HUES6 (cell line): ENCODE results near the gene BICD1.
"Not testable (repeated sequence)": the region's sequence is repeated elsewhere in the genome, so short reads cannot be mapped to it uniquely, and the experiment has no call there.

Source experiments
- H3K27ac ChIP-seq: 2 replicates; pipeline ENCODE4 v1.7.0; 2013; ENCODE audit warnings: low read depth, mild to moderate bottlenecking, low read length, inconsistent platforms
- H3K27me3 ChIP-seq: 2 replicates; pipeline ENCODE4 v1.6.1; 2013; ENCODE audit warnings: low read length; ENCODE audit not compliant: control insufficient read depth, insufficient read depth
- H3K36me3 ChIP-seq: 2 replicates; pipeline ENCODE4 v1.6.1; 2013; ENCODE audit warnings: low read length; ENCODE audit not compliant: control insufficient read depth, insufficient read depth
- H3K4me1 ChIP-seq: 2 replicates; pipeline ENCODE4 v1.6.1; 2013; ENCODE audit warnings: low read length; ENCODE audit not compliant: control insufficient read depth, insufficient read depth
- H3K4me3 ChIP-seq: 2 replicates; pipeline ENCODE4 v1.5.1; 2013; ENCODE audit warnings: low read depth, low read length
- H3K9ac ChIP-seq: one replicate; pipeline ENCODE4 v1.6.1; 2013; ENCODE audit warnings: mild to moderate bottlenecking, low read length
- H3K9me3 ChIP-seq: 2 replicates; pipeline ENCODE4 v1.6.1; 2013; ENCODE audit warnings: low read depth, low read length; ENCODE audit not compliant: control insufficient read depth, insufficient read depth

The BICD1 gene

GRCh38 chr12:32214723-32215122, 108.1 kb downstream of the BICD1 start:
- H3K36me3 ChIP-seq, result peaks cover 37% of the 10 kb centered on the region
- no peak overlapping the region for H3K4me3 ChIP-seq
- no peak overlapping the region for H3K9ac ChIP-seq
- H3K4me1 ChIP-seq, result peaks cover 17% of the 10 kb centered on the region
- no peak overlapping the region for H3K27ac ChIP-seq
- no peaks in the 10 kb centered on the region for H3K9me3 ChIP-seq
- H3K27me3 ChIP-seq, result no peaks in the 10 kb centered on the region

GRCh38 chr12:32217354-32218310, 111.0 kb downstream of the BICD1 start:
- Histone ChIP-seq H3K4me3 (no peak overlapping the region), H3K36me3 (peaks cover 41% of the 10 kb centered on the region), H3K4me1 (no peaks in the 10 kb centered on the region), H3K27me3 (no peaks in the 10 kb centered on the region), H3K9ac (no peak overlapping the region), H3K27ac (no peak overlapping the region), H3K9me3 (no peaks in the 10 kb centered on the region)

DNA sequence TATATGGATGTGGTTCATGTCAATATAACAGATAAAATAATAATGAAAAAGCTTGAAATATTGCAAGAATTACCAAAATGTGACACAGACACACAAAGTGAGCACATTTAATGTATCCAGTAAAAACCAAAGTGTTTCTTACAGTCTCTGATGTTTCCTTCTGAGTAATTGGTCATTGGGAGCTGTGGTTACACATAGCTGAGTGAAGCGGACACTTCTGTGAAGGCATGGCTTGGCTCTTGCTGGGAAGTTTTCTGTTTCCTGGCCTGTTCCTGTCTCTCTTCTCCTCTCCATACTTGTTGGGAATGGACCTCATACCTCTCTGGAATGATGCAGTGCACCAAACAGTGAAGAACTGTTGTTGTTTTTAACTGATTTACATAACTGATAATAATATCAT, 117.3 kb downstream of the BICD1 start:
- no peaks in the 10 kb centered on the region for H3K27me3 ChIP-seq
- H3K36me3 ChIP-seq, result peaks cover 43% of the 10 kb centered on the region
- no peak overlapping the region for H3K4me3 ChIP-seq
- H3K4me1 ChIP-seq, result no peaks in the 10 kb centered on the region
- H3K9ac ChIP-seq, result no peak overlapping the region
- no peak overlapping the region for H3K27ac ChIP-seq
- H3K9me3 ChIP-seq, result no peaks in the 10 kb centered on the region

- H3K9ac ChIP-seq, result no peak overlapping the region
- H3K36me3 ChIP-seq, result peaks cover 37% of the 10 kb centered on the region
Measured at GRCh38 chr12:32226768-32227167, 120.1 kb downstream of the BICD1 start.

DNA sequence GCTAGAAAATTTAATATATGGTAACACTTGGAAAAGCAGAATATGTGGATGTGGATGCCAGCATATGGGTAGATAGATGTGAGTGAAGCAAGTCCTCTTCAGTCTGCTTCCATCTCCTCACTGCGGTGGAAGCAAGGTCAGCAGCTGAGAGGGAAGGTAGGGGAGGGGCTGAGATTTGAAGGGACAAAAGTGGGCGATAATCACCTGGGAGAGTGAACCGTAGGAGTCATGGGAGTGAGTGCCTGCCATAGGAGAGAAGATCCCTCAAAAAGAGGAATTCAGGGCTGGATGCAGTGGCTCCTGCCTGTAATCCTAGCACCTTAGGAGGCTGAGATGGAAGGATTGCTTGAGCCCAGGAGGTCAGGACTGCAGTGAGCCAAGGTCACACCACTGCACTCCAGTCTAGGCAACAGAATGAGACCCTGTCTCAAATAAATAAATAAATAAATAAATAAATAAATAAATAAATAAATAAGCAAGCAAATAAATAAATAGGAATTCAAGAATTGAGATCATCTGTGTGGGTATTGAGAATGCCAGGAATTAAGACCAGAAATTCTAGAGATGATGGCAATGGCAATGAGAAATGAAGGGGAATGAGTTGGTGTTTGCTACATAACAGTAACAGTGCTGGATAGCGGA, 123.4 kb downstream of the BICD1 start:
- H3K36me3 ChIP-seq, result peaks cover 16% of the 10 kb centered on the region
- H3K27ac ChIP-seq, result no peak overlapping the region
- H3K9me3 ChIP-seq, result no peaks in the 10 kb centered on the region
- peaks cover 5% of the 10 kb centered on the region; the same call in 1 of the 2 replicates for H3K4me1 ChIP-seq
- no peaks in the 10 kb centered on the region for H3K27me3 ChIP-seq
- no peak overlapping the region for H3K4me3 ChIP-seq
- no peak overlapping the region for H3K9ac ChIP-seq

More at GRCh38 chr12:32226768-32227167, 120.1 kb downstream of the BICD1 start:
- H3K4me3 ChIP-seq, result no peak overlapping the region
- H3K9me3 ChIP-seq, result no peaks in the 10 kb centered on the region
- H3K4me1 ChIP-seq, result peaks cover 5% of the 10 kb centered on the region; the same call in 1 of the 2 replicates
- no peaks in the 10 kb centered on the region for H3K27me3 ChIP-seq
- no peak overlapping the region for H3K27ac ChIP-seq

GRCh38 chr12:32230613-32230993, 124.0 kb downstream of the BICD1 start:
- Histone ChIP-seq H3K9me3 (no peaks in the 10 kb centered on the region), H3K4me3 (no peak overlapping the region), H3K4me1 (peaks cover 5% of the 10 kb centered on the region; the same call in 1 of the 2 replicates), H3K9ac (no peak overlapping the region), H3K27me3 (no peaks in the 10 kb centered on the region), H3K27ac (no peak overlapping the region), H3K36me3 (peaks cover 14% of the 10 kb centered on the region)

DNA sequence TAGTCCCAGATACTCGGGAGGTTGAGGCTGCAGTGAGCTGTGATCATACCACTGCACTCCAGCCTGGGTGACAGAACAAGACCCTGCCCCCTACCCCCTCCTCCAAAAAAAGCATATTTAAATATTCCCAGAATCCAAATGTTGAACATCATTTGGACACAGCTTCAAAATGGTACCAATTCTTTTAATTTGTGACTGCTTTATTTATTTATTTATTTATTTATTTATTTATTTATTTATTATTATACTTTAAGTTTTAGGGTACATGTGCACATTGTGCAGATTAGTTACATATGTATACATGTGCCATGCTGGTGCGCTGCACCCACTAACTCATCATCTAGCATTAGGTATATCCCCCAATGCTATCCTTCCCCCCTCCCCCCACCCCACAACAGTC, 124.7 kb downstream of the BICD1 start:
- not testable (repeated sequence) for H3K27me3 ChIP-seq, H3K9me3 ChIP-seq, H3K4me3 ChIP-seq, H3K4me1 ChIP-seq, H3K27ac ChIP-seq, H3K9ac ChIP-seq
- peaks cover 14% of the 10 kb centered on the region for H3K36me3 ChIP-seq

DNA sequence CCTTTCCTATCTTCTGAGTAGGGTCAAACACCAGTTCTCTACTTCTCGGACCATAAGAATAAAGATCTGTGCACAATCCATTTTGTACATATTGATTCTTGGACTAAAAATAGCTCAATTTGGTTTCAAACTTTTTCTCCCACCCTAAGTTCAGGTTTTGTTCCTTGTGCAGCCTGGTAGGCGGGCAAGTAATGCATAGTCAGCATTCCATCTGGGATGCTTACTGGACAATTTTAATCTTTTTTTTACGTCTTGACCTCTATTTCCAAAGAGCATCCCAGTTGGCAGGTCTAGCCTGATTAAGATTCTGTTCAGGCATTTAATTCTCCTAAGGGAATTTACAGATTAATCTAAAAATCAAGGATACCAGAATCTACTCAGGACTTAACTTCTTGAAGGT, 126.9 kb downstream of the BICD1 start:
- H3K27me3 ChIP-seq, result no peaks in the 10 kb centered on the region
- no peak overlapping the region for H3K9ac ChIP-seq
- no peak overlapping the region for H3K4me3 ChIP-seq
- no peak overlapping the region for H3K27ac ChIP-seq
- H3K9me3 ChIP-seq, result peaks cover 12% of the 10 kb centered on the region; the same call in 1 of the 2 replicates
- H3K36me3 ChIP-seq, result 0 out of 2 replicates have a peak, but pooled peaks cover 2% of the 10 kb centered on the region
- H3K4me1 ChIP-seq, result peaks cover 5% of the 10 kb centered on the region; the same call in 1 of the 2 replicates

DNA sequence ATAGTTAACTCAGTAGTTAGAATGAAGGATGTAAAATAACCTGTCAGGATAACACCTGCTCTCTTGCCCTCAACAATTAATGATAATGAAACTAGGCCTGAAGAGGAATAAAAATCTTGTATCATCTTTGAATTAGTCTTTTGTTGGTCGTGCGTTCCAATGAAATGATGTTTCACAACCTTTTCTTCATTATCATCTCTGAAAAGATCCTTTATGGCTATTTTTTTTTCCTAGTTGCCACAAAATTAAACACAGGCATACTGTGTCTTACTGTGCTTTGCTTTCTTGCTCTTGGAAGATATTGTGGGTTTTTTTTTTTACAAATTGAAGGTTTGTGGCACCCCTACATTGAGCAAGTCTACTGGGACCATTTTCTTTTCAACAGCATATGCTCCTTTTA, 128.6 kb downstream of the BICD1 start:
- Histone ChIP-seq H3K4me3 (no peak overlapping the region), H3K9me3 (peaks cover 12% of the 10 kb centered on the region; the same call in 1 of the 2 replicates), H3K9ac (no peak overlapping the region), H3K4me1 (peaks cover 1% of the 10 kb centered on the region; the same call in 1 of the 2 replicates), H3K27me3 (no peaks in the 10 kb centered on the region), H3K27ac (no peak overlapping the region), H3K36me3 (0 out of 2 replicates have a peak, but pooled peaks cover 2% of the 10 kb centered on the region)

DNA sequence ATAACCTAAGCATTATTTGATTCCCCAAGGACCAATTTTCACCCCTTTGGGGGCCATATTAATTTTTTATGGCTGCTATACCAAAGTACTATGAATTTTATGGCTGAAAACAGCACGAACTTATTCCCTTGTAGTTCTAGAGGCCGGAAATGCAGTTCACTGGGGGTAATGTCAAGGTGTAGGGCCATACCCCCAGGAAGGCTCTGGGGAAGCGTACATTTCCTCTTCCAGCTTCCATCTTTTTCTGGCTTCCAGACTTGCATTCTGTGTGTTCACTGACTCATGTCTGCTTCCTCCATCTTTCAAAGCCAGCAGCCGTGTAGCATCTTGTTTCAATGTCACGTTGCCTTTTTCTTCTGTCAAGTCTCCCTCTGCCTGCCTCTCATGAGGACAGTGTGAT, 133.5 kb downstream of the BICD1 start:
- Histone ChIP-seq H3K36me3 (0 out of 2 replicates have a peak, but pooled peaks cover 2% of the 10 kb centered on the region), H3K4me1 (peaks cover 4% of the 10 kb centered on the region; the same call in 1 of the 2 replicates), H3K9ac (no peak overlapping the region), H3K9me3 (peaks cover 12% of the 10 kb centered on the region; the same call in 1 of the 2 replicates), H3K4me3 (no peak overlapping the region), H3K27me3 (no peaks in the 10 kb centered on the region), H3K27ac (no peak overlapping the region; the same call in 1 of the 2 replicates)

DNA sequence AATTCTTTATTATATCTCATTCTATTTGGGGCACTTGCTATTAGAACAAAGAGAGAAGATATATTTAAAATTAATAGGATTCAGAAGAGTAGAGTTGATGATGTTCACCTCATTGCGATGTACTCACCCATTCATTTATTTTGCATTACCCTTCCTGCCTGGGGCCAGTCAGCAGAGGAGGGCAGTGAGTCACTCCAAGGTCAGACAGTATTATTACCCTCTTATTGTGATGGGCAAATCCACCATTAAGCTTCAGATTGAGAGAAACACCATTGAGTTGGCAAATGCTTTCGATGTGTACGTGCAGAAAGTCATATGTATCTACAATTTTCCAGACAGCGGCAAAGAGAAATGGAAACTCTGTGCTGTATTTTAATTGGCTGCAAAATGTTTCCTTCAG, 134.2 kb downstream of the BICD1 start:
- Histone ChIP-seq H3K4me3 (no peak overlapping the region), H3K27ac (no peak overlapping the region)

More for the DNA sequence above, 134.2 kb downstream of the BICD1 start:
- Histone ChIP-seq H3K36me3 (0 out of 2 replicates have a peak, but pooled peaks cover 2% of the 10 kb centered on the region), H3K9ac (no peak overlapping the region), H3K27me3 (no peaks in the 10 kb centered on the region), H3K9me3 (peaks cover 12% of the 10 kb centered on the region; the same call in 1 of the 2 replicates), H3K4me1 (peaks cover 4% of the 10 kb centered on the region; the same call in 1 of the 2 replicates)
